CD4-positive, CD25-positive, alpha-beta regulatory T cell (primary cell): ENCODE data around the gene SORBS2. TPM values are rescaled to one million over a fixed set of nuclear protein-coding genes. Genes with fewer than 3 reads are reported as not detected.

ENCODE experiments used
- ATAC-seq, 2 donors: fragments of 150-1000 bp; cut with Tn5 transposase; one replicate each; pipeline ENCODE4 v1.10.0; 2021; ENCODE audit warnings: low read depth in 2 of 2, moderate number of reproducible peaks in 2 of 2, moderate library complexity in 1 of 2
- DNase-seq, 3 donors: peaks; one replicate each; pipeline versions ENCODE4 v3.0.0 to v3.0.0-alpha.2; 2012 to 2022; ENCODE audit warnings: mixed read lengths in 1 of 3
- H3K27ac ChIP-seq: one replicate; pipeline ENCODE4 v1.7.0; 2013; ENCODE audit warnings: mild to moderate bottlenecking, low read length; ENCODE audit not compliant: insufficient read depth, poor library complexity, severe bottlenecking
- H3K27me3 ChIP-seq: one replicate; pipeline ENCODE4 v1.7.0; 2013; ENCODE audit warnings: low read length; ENCODE audit not compliant: control insufficient read depth, insufficient read depth
- H3K36me3 ChIP-seq: one replicate; pipeline ENCODE4 v1.7.0; 2013; ENCODE audit warnings: mild to moderate bottlenecking, low read length, moderate library complexity; ENCODE audit not compliant: control insufficient read depth, insufficient read depth
- H3K4me1 ChIP-seq: 2 replicates; pipeline ENCODE4 v1.7.0; 2013; ENCODE audit warnings: mild to moderate bottlenecking, low read length; ENCODE audit not compliant: insufficient read depth, control insufficient read depth, poor library complexity, severe bottlenecking
- H3K4me3 ChIP-seq: one replicate; pipeline ENCODE4 v1.7.0; 2013; ENCODE audit warnings: low read depth, mild to moderate bottlenecking, low read length, moderate library complexity
- H3K9me3 ChIP-seq, 2 experiments: 1 replicate in 1 of 2; 2 replicates in 1 of 2; pipeline ENCODE4 v1.7.0; 2013; ENCODE audit warnings: low read length in 2 of 2, mild to moderate bottlenecking in 1 of 2, moderate library complexity in 1 of 2; ENCODE audit not compliant: control insufficient read depth in 2 of 2
- H3K27ac Mint-ChIP-seq, 3 donors: one replicate each; pipeline ENCODE4 v1.8.0; 2020 to 2022; ENCODE audit warnings: mild to moderate bottlenecking in 3 of 3, mixed read lengths in 3 of 3, moderate library complexity in 2 of 3
- H3K27me3 Mint-ChIP-seq: one replicate; pipeline ENCODE4 v1.8.0; 2022; ENCODE audit warnings: mild to moderate bottlenecking, mixed read lengths
- H3K36me3 Mint-ChIP-seq: one replicate; pipeline ENCODE4 v1.8.0; 2020; ENCODE audit warnings: mixed read lengths
- H3K4me1 Mint-ChIP-seq, 4 donors: one replicate each; pipeline ENCODE4 v1.8.0; 2020 to 2022; ENCODE audit warnings: mixed read lengths in 4 of 4, mild to moderate bottlenecking in 1 of 4
- H3K4me3 Mint-ChIP-seq, 4 donors: one replicate each; pipeline ENCODE4 v1.8.0; 2020 to 2022; ENCODE audit warnings: mild to moderate bottlenecking in 4 of 4, mixed read lengths in 4 of 4, moderate library complexity in 3 of 4
- H3K9me3 Mint-ChIP-seq, 7 donors: one replicate each; pipeline ENCODE4 v1.8.0; 2020 to 2022; ENCODE audit warnings: mixed read lengths in 7 of 7, mild to moderate bottlenecking in 3 of 7, moderate library complexity in 2 of 7
- polyA plus RNA-seq, 4 donors: library from polyadenylated mRNA; unstranded; fragments of 300-500 nt; fragmentation: Illumina TruSeq; gene quantifications; one replicate each; pipeline ENCODE4 v1.2.3, GENCODE V29; 2021
- total RNA-seq: library from RNA; stranded (reverse); gene quantifications from one replicate; pipeline ENCODE4 v1.2.3, GENCODE V29; 2022

Gene SORBS2
- total and polyA plus RNA-seq, 5 donors from 2014 or later: 0.07 TPM; not detected in 4

DNA sequence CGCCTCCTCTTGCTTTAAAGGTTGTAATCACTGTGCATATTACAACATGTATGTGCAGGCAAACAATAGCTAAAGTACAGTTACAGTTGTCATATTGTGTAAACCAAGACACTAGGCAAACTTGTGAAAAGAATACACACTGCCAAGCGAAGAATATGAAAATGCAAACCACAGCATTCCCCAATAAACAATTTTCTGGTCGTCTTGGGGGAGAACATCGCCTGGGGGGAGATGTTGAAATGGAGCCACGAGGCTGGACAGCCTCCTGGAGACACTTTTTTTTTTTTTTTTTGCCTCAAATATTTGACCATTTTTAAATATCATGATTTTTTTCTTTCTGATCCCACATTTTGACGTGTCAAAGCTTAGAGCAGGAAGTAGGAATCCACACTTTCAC lies 225.0 kb downstream of the SORBS2 start:
- DNase-seq: no peak
- no peak for ATAC-seq
- Histone ChIP-seq H3K9me3 (no peaks in the 10 kb centered on the region), H3K27ac (no peak overlapping the region), H3K4me3 (peak overlapping the region; percentile 13), H3K4me1 (peaks cover 6% of the 10 kb centered on the region), H3K36me3 (no peaks in the 10 kb centered on the region), H3K27me3 (peaks cover 31% of the 10 kb centered on the region)
- Mint-ChIP-seq H3K4me1 (peaks cover 4 to 13% (median 8%) of the 10 kb centered on the region in 4 donors), H3K27ac (peak overlapping the region in 2 of 3 donors; percentile 90 to 93), H3K9me3 (no peaks in the 10 kb centered on the region), H3K4me3 (peak overlapping the region; percentile 72 to 79 (median 75)), H3K36me3 (no peaks in the 10 kb centered on the region), H3K27me3 (peaks cover 52% of the 10 kb centered on the region)

DNA sequence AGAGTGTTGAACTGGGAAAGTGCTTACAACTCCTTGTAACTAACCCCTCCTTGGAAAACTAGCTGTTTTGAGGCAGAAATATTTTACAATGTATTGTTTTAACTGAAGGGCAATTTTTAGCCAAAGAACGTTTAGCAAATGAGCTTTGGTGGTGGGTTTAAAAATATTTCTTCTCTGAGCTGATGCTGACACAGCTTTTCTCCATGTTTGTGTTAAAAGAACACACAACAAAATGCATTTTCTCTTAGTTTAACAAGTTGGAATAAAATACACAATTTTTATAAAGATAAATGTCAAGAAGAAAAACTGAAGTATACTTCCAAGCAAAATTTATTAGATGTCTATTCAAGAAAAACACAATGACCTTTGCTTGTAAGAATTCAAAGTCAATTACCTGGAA lies 226.8 kb downstream of the SORBS2 start:
- H3K4me1 Mint-ChIP-seq: peaks cover 4 to 13% (median 8%) of the 10 kb centered on the region in 4 donors
- peaks cover 29% of the 10 kb centered on the region for H3K27me3 ChIP-seq
- peaks cover 48% of the 10 kb centered on the region for H3K27me3 Mint-ChIP-seq

DNA sequence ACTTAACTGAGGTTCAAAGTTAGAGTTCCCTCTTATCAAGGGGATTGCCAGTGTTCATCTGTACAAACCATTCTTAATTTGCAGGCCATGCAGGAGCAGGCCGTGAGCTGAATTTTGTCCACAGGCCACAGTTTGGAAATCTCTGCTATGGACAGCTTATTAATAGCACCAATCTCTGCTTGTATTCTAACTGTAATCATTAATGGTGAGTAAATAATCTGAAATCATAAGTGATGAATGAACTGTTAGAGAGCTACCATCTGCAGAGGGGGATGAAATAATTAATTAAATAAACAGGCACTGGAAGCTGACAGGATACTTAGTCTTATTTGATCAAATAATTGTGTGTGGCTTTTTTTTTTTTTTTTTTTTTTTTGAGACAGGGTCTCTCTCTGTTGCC lies 228.2 kb downstream of the SORBS2 start:
- H3K4me3 Mint-ChIP-seq: no peak overlapping the region
- Histone ChIP-seq H3K36me3 (no peaks in the 10 kb centered on the region), H3K4me3 (no peak overlapping the region), H3K27me3 (peaks cover 20% of the 10 kb centered on the region), H3K4me1 (peaks cover 6% of the 10 kb centered on the region), H3K27ac (no peak overlapping the region), H3K9me3 (no peaks in the 10 kb centered on the region)
- H3K36me3 Mint-ChIP-seq: no peaks in the 10 kb centered on the region
- ATAC-seq (no peak), DNase-seq (no peak)
- H3K9me3 Mint-ChIP-seq: no peaks in the 10 kb centered on the region
- H3K27ac Mint-ChIP-seq: no peak overlapping the region
- peaks cover 4 to 11% (median 8%) of the 10 kb centered on the region in 4 donors for H3K4me1 Mint-ChIP-seq
- H3K27me3 Mint-ChIP-seq: peaks cover 44% of the 10 kb centered on the region

More for the DNA sequence above, 226.8 kb downstream of the SORBS2 start:
- ATAC-seq: no peak
- Histone ChIP-seq H3K4me3 (no peak overlapping the region), H3K36me3 (no peaks in the 10 kb centered on the region), H3K27ac (no peak overlapping the region), H3K4me1 (peaks cover 6% of the 10 kb centered on the region), H3K9me3 (no peaks in the 10 kb centered on the region)
- Mint-ChIP-seq H3K4me3 (no peak overlapping the region), H3K36me3 (no peaks in the 10 kb centered on the region), H3K27ac (no peak overlapping the region), H3K9me3 (no peaks in the 10 kb centered on the region)
- no peak for DNase-seq

DNA sequence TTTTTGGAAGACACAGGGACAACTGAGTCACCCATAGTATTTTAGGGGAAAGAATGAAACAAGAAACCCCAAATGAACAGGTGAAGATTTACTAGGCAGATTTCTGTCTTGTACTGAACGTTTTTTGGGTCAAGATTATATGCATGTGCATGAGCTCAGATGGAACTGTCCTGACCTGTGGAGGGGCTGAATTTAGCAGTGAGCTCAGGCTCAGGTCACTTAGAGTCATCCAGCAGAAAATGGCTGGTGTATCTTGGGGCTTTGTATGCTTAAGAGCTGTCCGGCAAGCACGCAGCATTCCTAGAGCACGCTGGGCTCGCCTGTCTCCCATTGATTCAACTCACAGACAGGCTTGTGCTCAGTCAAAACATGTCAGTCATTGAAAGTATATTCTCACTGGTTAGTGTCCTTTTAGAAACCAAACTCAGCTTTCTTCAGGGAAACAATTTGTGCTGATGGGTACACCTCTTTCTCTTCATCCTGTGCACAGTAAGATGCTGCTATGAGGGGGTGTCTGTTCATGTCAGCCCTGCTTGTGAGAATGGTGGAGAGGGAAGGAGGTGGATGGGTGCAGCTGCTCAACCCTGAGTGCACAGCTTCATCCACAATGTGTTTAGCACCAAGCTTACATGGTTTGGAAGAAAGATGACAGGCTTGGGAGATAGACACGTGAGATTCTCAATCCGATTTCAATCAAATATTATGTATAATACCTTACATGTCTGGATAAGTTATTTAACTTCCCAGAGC lies 229.2 kb downstream of the SORBS2 start:
- no peaks in the 10 kb centered on the region for H3K9me3 ChIP-seq
- Mint-ChIP-seq H3K27me3 (peaks cover 44% of the 10 kb centered on the region), H3K9me3 (no peaks in the 10 kb centered on the region), H3K36me3 (no peaks in the 10 kb centered on the region), H3K4me3 (no peak overlapping the region), H3K27ac (no peak overlapping the region), H3K4me1 (peaks cover 4 to 10% (median 8%) of the 10 kb centered on the region in 4 donors)
- no peak overlapping the region for H3K4me3 ChIP-seq
- H3K27me3 ChIP-seq: peaks cover 20% of the 10 kb centered on the region
- H3K4me1 ChIP-seq: peaks cover 6% of the 10 kb centered on the region
- H3K27ac ChIP-seq: no peak overlapping the region
- ATAC-seq (no peak), DNase-seq (no peak)
- no peaks in the 10 kb centered on the region for H3K36me3 ChIP-seq

DNA sequence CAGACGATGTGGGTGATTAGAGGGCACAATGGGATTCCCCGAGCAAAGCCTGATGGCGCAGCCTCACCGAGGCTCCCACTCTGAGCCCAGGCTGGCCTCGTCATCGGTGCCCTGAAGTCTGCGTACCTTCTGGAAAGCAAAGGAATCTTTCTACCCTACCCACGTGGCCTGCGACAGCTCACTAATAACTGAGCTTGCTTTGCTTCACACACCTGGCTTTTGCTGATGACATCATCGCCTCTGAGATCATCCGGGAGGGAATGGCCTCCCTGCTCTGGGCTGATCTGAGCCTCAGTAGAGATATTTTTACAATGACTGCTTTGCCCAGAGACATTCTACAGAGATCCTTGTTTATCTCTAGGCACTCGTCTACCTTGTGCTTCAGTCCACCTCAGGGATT lies 231.3 kb downstream of the SORBS2 start:
- no peaks in the 10 kb centered on the region for H3K4me1 ChIP-seq
- Mint-ChIP-seq H3K9me3 (no peaks in the 10 kb centered on the region), H3K36me3 (no peaks in the 10 kb centered on the region), H3K4me3 (no peak overlapping the region), H3K4me1 (no peaks in the 10 kb centered on the region), H3K27ac (no peak overlapping the region), H3K27me3 (peaks cover 33% of the 10 kb centered on the region)
- H3K27me3 ChIP-seq: peaks cover 2% of the 10 kb centered on the region
- H3K4me3 ChIP-seq: no peak overlapping the region
- DNase-seq: no peak
- H3K27ac ChIP-seq: no peak overlapping the region
- ATAC-seq: no peak
- no peaks in the 10 kb centered on the region for H3K36me3 ChIP-seq
- H3K9me3 ChIP-seq: no peaks in the 10 kb centered on the region

DNA sequence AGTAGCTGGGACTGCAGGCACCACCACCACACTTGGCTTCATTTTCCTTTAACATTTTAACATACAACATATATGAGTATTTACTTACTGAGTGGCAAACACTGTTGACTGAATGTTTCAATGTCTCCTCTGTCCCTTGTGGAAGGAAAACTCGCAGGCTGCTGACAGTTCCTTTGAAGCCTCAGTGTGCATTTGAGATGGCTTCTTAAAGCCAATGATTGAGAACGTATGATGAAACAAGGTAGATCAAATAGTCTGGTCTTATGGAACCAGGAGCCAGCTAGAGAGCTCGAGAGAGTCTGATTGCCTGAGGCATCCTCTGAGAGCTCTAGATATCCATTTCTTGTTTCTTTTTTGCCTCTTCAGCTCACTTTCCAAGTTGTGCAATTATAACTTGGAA lies 233.7 kb downstream of the SORBS2 start:
- Mint-ChIP-seq H3K9me3 (no peaks in the 10 kb centered on the region), H3K27ac (no peak overlapping the region), H3K4me1 (no peaks in the 10 kb centered on the region), H3K36me3 (no peaks in the 10 kb centered on the region), H3K4me3 (no peak overlapping the region), H3K27me3 (peaks cover 23% of the 10 kb centered on the region)
- Histone ChIP-seq H3K27me3 (no peaks in the 10 kb centered on the region), H3K4me3 (no peak overlapping the region), H3K9me3 (no peaks in the 10 kb centered on the region), H3K4me1 (no peaks in the 10 kb centered on the region), H3K27ac (no peak overlapping the region), H3K36me3 (no peaks in the 10 kb centered on the region)
- DNase-seq: no peak
- no peak for ATAC-seq

DNA sequence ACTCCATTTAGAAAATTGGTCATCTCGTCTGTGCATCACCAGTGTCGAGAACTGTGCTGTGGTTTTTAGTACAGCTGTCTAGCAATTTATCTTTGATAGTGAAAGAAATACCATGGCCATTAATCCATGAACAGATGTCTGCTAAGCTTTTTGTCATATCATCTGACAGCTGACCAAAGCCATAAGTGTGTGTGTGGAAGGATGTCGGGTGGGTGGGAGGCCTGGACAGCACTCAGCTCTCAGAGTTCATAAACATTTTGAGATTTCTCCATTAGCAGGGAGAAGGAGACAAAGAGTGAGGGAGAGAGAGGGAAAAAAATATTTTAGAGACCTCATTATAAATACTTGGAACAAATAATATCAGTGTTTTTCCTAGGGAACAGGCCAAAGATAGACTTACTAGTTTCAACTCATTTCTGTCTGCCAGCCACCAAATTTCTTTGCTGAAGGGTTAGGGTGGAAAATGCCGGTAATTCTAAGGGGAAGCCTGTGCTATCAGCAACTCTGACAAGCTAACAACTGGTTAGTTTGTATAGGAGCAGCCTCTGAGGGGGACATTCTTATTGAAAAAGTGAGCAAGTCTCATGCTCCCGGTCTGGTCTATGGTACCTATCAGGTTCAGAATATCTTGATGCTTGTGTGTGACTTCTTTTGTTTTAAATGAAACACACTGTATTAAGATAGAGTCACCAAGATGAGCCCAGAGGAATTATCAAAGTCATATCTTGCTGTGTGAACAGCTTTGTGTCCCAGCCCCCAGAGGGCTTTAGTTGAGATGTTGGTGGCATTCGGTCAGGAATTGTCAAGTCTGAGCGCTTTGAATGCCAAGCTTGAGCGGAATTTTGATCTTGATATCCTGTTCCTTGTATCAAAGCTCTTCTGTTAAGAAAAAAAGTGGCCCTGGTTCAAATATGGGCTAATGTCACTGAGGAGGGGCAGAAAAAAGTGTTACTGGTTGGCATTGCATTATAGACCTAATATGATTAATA lies 234.7 kb downstream of the SORBS2 start:
- no peak overlapping the region for H3K4me3 ChIP-seq
- no peak overlapping the region for H3K27ac ChIP-seq
- Mint-ChIP-seq H3K27ac (no peak overlapping the region), H3K9me3 (no peaks in the 10 kb centered on the region), H3K4me3 (no peak overlapping the region), H3K36me3 (no peaks in the 10 kb centered on the region), H3K27me3 (peaks cover 20% of the 10 kb centered on the region), H3K4me1 (no peaks in the 10 kb centered on the region)
- no peaks in the 10 kb centered on the region for H3K9me3 ChIP-seq
- no peaks in the 10 kb centered on the region for H3K4me1 ChIP-seq
- no peak for ATAC-seq
- no peaks in the 10 kb centered on the region for H3K36me3 ChIP-seq
- DNase-seq: no peak
- H3K27me3 ChIP-seq: no peaks in the 10 kb centered on the region
